Mesendoderm (in vitro differentiated cells): ENCODE measurements around the gene DNER.

Source experiments
- DNase-seq: peaks from one replicate; pipeline ENCODE4 v3.0.0; 2013
- H2AK5ac ChIP-seq: 2 replicates; pipeline ENCODE4 v1.6.1; 2013; ENCODE audit warnings: low read length, inconsistent platforms
- H2BK120ac ChIP-seq: 2 replicates; pipeline ENCODE4 v1.6.1; 2013; ENCODE audit warnings: low read depth, mild to moderate bottlenecking, low read length, moderate library complexity, mixed read lengths
- H2BK15ac ChIP-seq: replicated peaks from 2 replicates; pipeline ENCODE4 v1.6.1; 2013; ENCODE audit warnings: low read depth, mild to moderate bottlenecking, moderate library complexity
- H2BK5ac ChIP-seq: 2 replicates; pipeline ENCODE4 v1.6.1; 2013; ENCODE audit warnings: low read length, inconsistent platforms
- H3K18ac ChIP-seq: 2 replicates; pipeline ENCODE4 v1.6.1; 2013; ENCODE audit warnings: mild to moderate bottlenecking, low read length, mixed read lengths
- H3K23ac ChIP-seq: one replicate; pipeline ENCODE4 v1.6.1; 2013; ENCODE audit warnings: low read length
- H3K27ac ChIP-seq: 2 replicates; pipeline ENCODE4 v1.5.1; 2013; ENCODE audit warnings: low read depth, mild to moderate bottlenecking, inconsistent platforms, low read length, moderate library complexity
- H3K27me3 ChIP-seq: 2 replicates; pipeline ENCODE4 v1.6.1; 2013; ENCODE audit warnings: low read length, control low read depth, mild to moderate bottlenecking, inconsistent platforms; ENCODE audit not compliant: insufficient read depth, poor library complexity
- H3K36me3 ChIP-seq: 2 replicates; pipeline ENCODE4 v1.6.1; 2013; ENCODE audit warnings: low read length, inconsistent platforms; ENCODE audit not compliant: control insufficient read depth, insufficient read depth
- H3K4ac ChIP-seq: one replicate; pipeline ENCODE4 v1.6.1; 2013; ENCODE audit warnings: low read depth, mild to moderate bottlenecking, low read length, moderate library complexity
- H3K4me1 ChIP-seq: 2 replicates; pipeline ENCODE4 v1.6.1; 2013; ENCODE audit warnings: low read depth, low read length, inconsistent platforms; ENCODE audit not compliant: control insufficient read depth
- H3K4me2 ChIP-seq: 2 replicates; pipeline ENCODE4 v1.6.1; 2013; ENCODE audit warnings: low read length
- H3K4me3 ChIP-seq: 2 replicates; pipeline ENCODE4 v1.5.1; 2013; ENCODE audit warnings: mild to moderate bottlenecking, low read length
- H3K56ac ChIP-seq: one replicate; pipeline ENCODE4 v1.6.1; 2013; ENCODE audit warnings: low read length
- H3K79me1 ChIP-seq: 2 replicates; pipeline ENCODE4 v1.6.1; 2013; ENCODE audit warnings: low read length, inconsistent platforms
- H3K79me2 ChIP-seq: 2 replicates; pipeline ENCODE4 v1.6.1; 2013; ENCODE audit warnings: mild to moderate bottlenecking, low read length; ENCODE audit not compliant: control insufficient read depth, insufficient read depth
- H3K9ac ChIP-seq: 2 replicates; pipeline ENCODE4 v1.6.1; 2013; ENCODE audit warnings: low read length, inconsistent platforms
- H4K5ac ChIP-seq: one replicate; pipeline ENCODE4 v1.6.1; 2013; ENCODE audit warnings: low read length
- H4K8ac ChIP-seq: one replicate; pipeline ENCODE4 v1.6.1; 2013; ENCODE audit warnings: low read depth, mild to moderate bottlenecking, control low read depth, low read length, moderate library complexity
- WGBS: extraction: QIAGEN DNeasy Blood & Tissue Kit; methylation state at CpG from one replicate; pipeline ENCODE4 v1.1.7; 2013; ENCODE audit warnings: low lambda C conversion rate, missing lambda C conversion rate; ENCODE audit not compliant: insufficient coverage; ENCODE audit errors: extremely low coverage; 5-methylcytosine and 5-hydroxymethylcytosine counted together

The DNER gene

GRCh38 chr2:229660951-229661350 is 53.4 kb downstream of the DNER start:
- no peak overlapping the region for H3K9ac ChIP-seq
- no peak overlapping the region for H2BK5ac ChIP-seq
- no peaks in the 10 kb centered on the region for H3K4me1 ChIP-seq
- peak; percentile 5 for DNase-seq
- H2BK120ac ChIP-seq: no peak overlapping the region
- H3K18ac ChIP-seq: no peak overlapping the region
- no peak overlapping the region for H3K4me2 ChIP-seq
- no peak overlapping the region for H3K56ac ChIP-seq
- H3K36me3 ChIP-seq: no peaks in the 10 kb centered on the region
- no peaks in the 10 kb centered on the region for H3K79me1 ChIP-seq
- H3K4me3 ChIP-seq: no peak overlapping the region
- H3K79me2 ChIP-seq: no peaks in the 10 kb centered on the region
- H4K8ac ChIP-seq: no peak overlapping the region
- H3K23ac ChIP-seq: no peak overlapping the region
- no peak overlapping the region for H3K27ac ChIP-seq
- no peaks in the 10 kb centered on the region for H3K27me3 ChIP-seq
- H3K4ac ChIP-seq: no peak overlapping the region
- no peak overlapping the region for H4K5ac ChIP-seq
- no peak overlapping the region for H2AK5ac ChIP-seq
- no peak overlapping the region for H2BK15ac ChIP-seq

GRCh38 chr2:229660391-229660790 is 54.0 kb downstream of the DNER start:
- H3K18ac ChIP-seq: no peak overlapping the region
- no peak overlapping the region for H3K9ac ChIP-seq

GRCh38 chr2:229658004-229658403 is 56.4 kb downstream of the DNER start:
- Histone ChIP-seq H3K4me1 (no peaks in the 10 kb centered on the region), H3K79me1 (no peaks in the 10 kb centered on the region), H3K4me3 (no peak overlapping the region), H3K23ac (no peak overlapping the region), H3K18ac (no peak overlapping the region), H3K27me3 (no peaks in the 10 kb centered on the region), H3K9ac (no peak overlapping the region), H4K5ac (no peak overlapping the region), H2BK120ac (no peak overlapping the region), H3K27ac (no peak overlapping the region), H2BK15ac (no peak overlapping the region), H3K36me3 (no peaks in the 10 kb centered on the region), H4K8ac (no peak overlapping the region), H3K4ac (no peak overlapping the region), H3K79me2 (no peaks in the 10 kb centered on the region), H3K4me2 (no peak overlapping the region), H2BK5ac (no peak overlapping the region), H3K56ac (no peak overlapping the region), H2AK5ac (no peak overlapping the region)
- no CpG with 5 or more reads among the region's 4 CpGs for WGBS
- DNase-seq: no peak

More at GRCh38 chr2:229660391-229660790, 54.0 kb downstream of the DNER start:
- Histone ChIP-seq H3K4me1 (no peaks in the 10 kb centered on the region), H3K56ac (no peak overlapping the region), H3K79me2 (no peaks in the 10 kb centered on the region), H3K36me3 (no peaks in the 10 kb centered on the region), H2BK5ac (no peak overlapping the region), H3K4ac (no peak overlapping the region), H3K27me3 (no peaks in the 10 kb centered on the region), H3K79me1 (no peaks in the 10 kb centered on the region), H3K4me3 (no peak overlapping the region), H4K5ac (no peak overlapping the region), H2BK15ac (no peak overlapping the region), H4K8ac (no peak overlapping the region), H2AK5ac (no peak overlapping the region), H3K27ac (no peak overlapping the region), H3K4me2 (no peak overlapping the region), H2BK120ac (no peak overlapping the region), H3K23ac (no peak overlapping the region)
- DNase-seq: no peak

DNA sequence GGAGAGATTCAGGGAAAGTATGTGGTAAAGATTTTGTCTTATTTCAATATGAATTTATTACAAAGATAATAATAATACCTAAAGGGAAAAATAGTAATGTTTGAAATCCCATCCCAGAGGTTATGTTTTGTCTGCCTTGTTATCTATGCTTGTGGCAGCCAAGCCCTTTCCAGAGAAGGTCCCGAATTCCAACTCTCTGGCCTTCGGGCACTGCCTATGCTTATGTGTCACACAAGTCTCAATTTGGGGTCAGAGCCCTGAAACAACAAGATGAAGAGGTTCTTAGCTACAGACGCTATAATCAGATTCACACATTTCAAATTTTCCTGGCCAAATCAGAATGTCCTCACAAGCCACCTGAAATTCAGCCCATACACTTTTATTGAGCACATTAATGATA is 59.9 kb downstream of the DNER start:
- DNase-seq: no peak
- H3K79me1 ChIP-seq: no peaks in the 10 kb centered on the region
- H4K5ac ChIP-seq: no peak overlapping the region
- H2BK5ac ChIP-seq: no peak overlapping the region
- H2BK15ac ChIP-seq: no peak overlapping the region
- H3K36me3 ChIP-seq: no peaks in the 10 kb centered on the region
- no peak overlapping the region for H3K4ac ChIP-seq
- H3K27me3 ChIP-seq: no peaks in the 10 kb centered on the region
- H3K56ac ChIP-seq: no peak overlapping the region
- no peaks in the 10 kb centered on the region for H3K79me2 ChIP-seq
- H3K4me1 ChIP-seq: no peaks in the 10 kb centered on the region
- WGBS: no CpG with 5 or more reads among the region's 3 CpGs
- H3K18ac ChIP-seq: no peak overlapping the region
- H4K8ac ChIP-seq: no peak overlapping the region
- no peak overlapping the region for H2AK5ac ChIP-seq
- no peak overlapping the region for H3K27ac ChIP-seq
- no peak overlapping the region for H2BK120ac ChIP-seq
- H3K23ac ChIP-seq: no peak overlapping the region
- H3K9ac ChIP-seq: no peak overlapping the region
- H3K4me3 ChIP-seq: no peak overlapping the region
- no peak overlapping the region for H3K4me2 ChIP-seq

DNA sequence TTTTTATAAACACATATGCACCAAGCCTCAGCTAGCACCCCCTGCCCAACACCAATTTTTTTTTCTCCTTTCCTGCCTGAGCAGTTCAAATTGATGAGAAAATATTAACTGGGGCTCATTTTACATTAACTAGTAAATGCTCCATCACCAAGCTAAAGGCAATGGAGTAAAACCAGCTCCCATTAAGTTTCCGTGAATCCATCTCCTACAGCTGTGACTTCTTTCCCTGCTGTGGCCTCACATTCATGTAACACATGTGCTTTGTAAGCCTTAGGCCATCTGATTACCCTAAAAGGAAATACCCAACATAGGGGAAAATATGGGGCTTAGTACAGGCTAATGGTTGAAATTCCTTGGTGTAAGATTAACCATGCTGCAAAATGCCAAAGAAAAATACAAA is 60.8 kb downstream of the DNER start:
- Histone ChIP-seq H3K9ac (no peak overlapping the region), H3K4me3 (no peak overlapping the region), H2BK120ac (no peak overlapping the region), H3K4me2 (no peak overlapping the region), H3K56ac (no peak overlapping the region), H4K5ac (no peak overlapping the region), H3K18ac (no peak overlapping the region), H3K27me3 (no peaks in the 10 kb centered on the region), H3K79me2 (no peaks in the 10 kb centered on the region), H3K23ac (no peak overlapping the region), H2BK15ac (no peak overlapping the region), H3K36me3 (no peaks in the 10 kb centered on the region), H3K27ac (no peak overlapping the region), H3K4ac (no peak overlapping the region), H2AK5ac (no peak overlapping the region), H3K4me1 (no peaks in the 10 kb centered on the region), H4K8ac (no peak overlapping the region), H3K79me1 (no peaks in the 10 kb centered on the region), H2BK5ac (no peak overlapping the region)
- DNase-seq: no peak
- WGBS: no CpG with 5 or more reads among the region's 1 CpG

DNA sequence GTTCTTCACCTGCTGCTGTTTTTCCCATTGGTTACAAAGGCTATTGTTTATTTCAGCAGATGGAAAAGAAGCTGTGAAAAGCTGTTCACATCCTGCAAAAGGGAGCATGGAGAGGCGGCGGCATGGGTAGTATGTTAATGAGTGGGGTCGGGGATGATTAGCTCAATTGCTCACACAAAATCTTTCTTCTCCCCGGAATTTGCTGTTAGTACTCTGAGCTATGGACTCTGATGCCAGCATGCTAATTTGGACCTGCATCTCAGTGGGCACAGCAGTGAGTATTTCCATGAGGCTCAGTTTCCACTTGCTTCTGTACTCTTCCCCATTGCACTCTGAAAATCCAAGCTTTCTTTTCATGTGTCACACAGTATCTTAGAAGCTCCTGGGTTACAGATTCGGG is 61.6 kb downstream of the DNER start:
- H3K4ac ChIP-seq: no peak overlapping the region
- no peak overlapping the region for H2AK5ac ChIP-seq
- no peak overlapping the region for H3K4me2 ChIP-seq
- H3K4me3 ChIP-seq: no peak overlapping the region
- H3K4me1 ChIP-seq: no peaks in the 10 kb centered on the region
- no peak overlapping the region for H3K9ac ChIP-seq
- H4K5ac ChIP-seq: no peak overlapping the region
- H3K36me3 ChIP-seq: no peaks in the 10 kb centered on the region
- no peak overlapping the region for H2BK15ac ChIP-seq
- H3K56ac ChIP-seq: no peak overlapping the region
- no peak for DNase-seq
- no peak overlapping the region for H3K18ac ChIP-seq
- H3K27ac ChIP-seq: no peak overlapping the region
- WGBS: no CpG with 5 or more reads among the region's 5 CpGs
- H3K27me3 ChIP-seq: no peaks in the 10 kb centered on the region
- H3K79me1 ChIP-seq: no peaks in the 10 kb centered on the region
- no peak overlapping the region for H2BK120ac ChIP-seq
- no peak overlapping the region for H2BK5ac ChIP-seq
- H3K23ac ChIP-seq: no peak overlapping the region
- H4K8ac ChIP-seq: no peak overlapping the region
- no peaks in the 10 kb centered on the region for H3K79me2 ChIP-seq
